A549 (cell line): Measurements from ENCODE around the gene KIAA0232.

Experiments
- CTCF ChIP-seq: fragments of >200 bp; sonication (Bioruptor Twin); formaldehyde crosslinking; IDR thresholded peaks from 3 replicates; pipeline ENCODE4 v1.5.1; 2016
- FOSL2 ChIP-seq, 2 experiments: fragments of 450-650 bp in 1 of 2; fragments of >200 bp in 1 of 2; sonication (Bioruptor Twin) in 1 of 2; formaldehyde crosslinking; IDR thresholded peaks; 2 replicates each; pipeline versions ENCODE4 v1.5.0 to v1.6.1; 2016 to 2020; ENCODE audit warnings: mild to moderate bottlenecking in 1 of 2, moderate library complexity in 1 of 2
- JUNB ChIP-seq: fragments of >200 bp; sonication (Bioruptor Twin); formaldehyde crosslinking; IDR thresholded peaks from 2 replicates; pipeline ENCODE4 v1.6.1; 2016
- PHF8 ChIP-seq: fragments of 200-600 bp; sonication (generic); IDR thresholded peaks from 2 replicates; pipeline ENCODE4 v1.6.1; 2016; ENCODE audit warnings: low read depth, mild to moderate bottlenecking, antibody characterized with exemption, moderate library complexity, borderline replicate concordance
- RFX5 ChIP-seq: fragments of 450-650 bp; IDR thresholded peaks from 2 replicates; pipeline ENCODE4 v1.7.1; 2014; ENCODE audit warnings: antibody characterized with exemption, mild to moderate bottlenecking, moderate library complexity

- no peak for TF ChIP-seq FOSL2 (IDR thresholded peaks at IDR 0.05)
- TF ChIP-seq FOSL2 (CRISPR knock-in tag; IDR thresholded peaks at IDR 0.05): no peak
- TF ChIP-seq RFX5: no peak
- TF ChIP-seq CTCF: no peak
- TF ChIP-seq PHF8: no peak
- no peak for TF ChIP-seq JUNB
These were observed 127.9 kb downstream of the KIAA0232 start for GRCh38 chr4:6910340-6910959.
